HepG2 (cell line): ENCODE data around the gene PKMYT1. TPM values are rescaled to one million over a fixed set of nuclear protein-coding genes. Genes with fewer than 3 reads are reported as not detected.

ENCODE experiments used
- ATAC-seq: fragments of 200-7000 bp; cut with Tn5 transposase; 3 replicates; pipeline ENCODE4 v1.9.1; 2020; ENCODE audit warnings: mild to moderate bottlenecking, moderate library complexity
- BruUV-seq: library from RNA; stranded (reverse); fragments of 400-500 nt; replicated peaks from 2 replicates; lab custom pipeline; 2021; lab: Mats Ljungman, UMichigan
- CTCF ChIA-PET: fragments of 300-600 bp; formaldehyde crosslinking; extraction: SDS; loops from one replicate; lab custom pipeline; 2021; ENCODE audit warnings: low total read pairs, inconsistent platforms, low intra/inter-chr PET ratio; lab: Yijun Ruan, JAX
- POLR2A ChIA-PET: fragments of 350-600 bp; sonication (Branson Sonifier 250); formaldehyde crosslinking; loops from one replicate; lab custom pipeline; 2020; ENCODE audit warnings: antibody characterized with exemption, inconsistent platforms; lab: Yijun Ruan, JAX
- DNase-seq: peaks from one replicate; pipeline ENCODE4 v3.0.0-alpha.2; 2015; ENCODE audit warnings: low spot score
- FAIRE-seq: peaks from 3 replicates; lab custom pipeline; 2011; peaks lifted over from hg19 to GRCh38; lab: Jason Lieb, UNC
- H2AFZ ChIP-seq: one replicate; pipeline ENCODE4 v1.6.1; 2011; ENCODE audit warnings: low read length, inconsistent platforms
- H3K27ac ChIP-seq: fragments of 300-600 bp; 3 replicates; pipeline ENCODE4 v1.8.0; 2011; ENCODE audit warnings: mixed run types, mild to moderate bottlenecking, mixed read lengths, low read length, inconsistent platforms; ENCODE audit not compliant: insufficient read depth; ENCODE audit errors: extremely low read length
- H3K27me3 ChIP-seq, 2 experiments: fragments of 200-600 bp in 1 of 2; 2 replicates in 1 of 2; 3 replicates in 1 of 2; pipeline versions ENCODE4 v1.6.0 to v1.8.0; 2011; ENCODE audit warnings: low read length in 2 of 2, mild to moderate bottlenecking in 2 of 2, moderate library complexity in 2 of 2, inconsistent platforms in 1 of 2; ENCODE audit not compliant: insufficient read depth in 2 of 2, control insufficient read depth in 1 of 2
- H3K36me3 ChIP-seq, 2 experiments: fragments of 200-600 bp in 1 of 2; replicated peaks in 1 of 2; 2 replicates in 1 of 2; 3 replicates in 1 of 2; pipeline versions ENCODE4 v1.5.1 to v1.8.0; 2011; ENCODE audit warnings: low read length in 2 of 2, inconsistent platforms in 1 of 2; ENCODE audit not compliant: insufficient read depth in 2 of 2, control insufficient read depth in 1 of 2
- H3K4me1 ChIP-seq: 2 replicates; pipeline ENCODE4 v1.5.1; 2012; ENCODE audit warnings: low read length, inconsistent platforms; ENCODE audit not compliant: insufficient read depth
- H3K4me2 ChIP-seq: 2 replicates; pipeline ENCODE4 v1.6.0; 2011; ENCODE audit warnings: low read depth, low read length, inconsistent platforms
- H3K4me3 ChIP-seq, 3 experiments: fragments of 200-600 bp in 1 of 3; sonication (generic), shearing (Covaris generic) in 1 of 3; replicated peaks in 1 of 3; 2 replicates each; pipeline ENCODE4 v1.5.1; 2011 to 2016; ENCODE audit warnings: low read length in 3 of 3, inconsistent platforms in 2 of 3, low read depth in 2 of 3, mild to moderate bottlenecking in 2 of 3, control low read depth in 1 of 3, mixed read lengths in 1 of 3; ENCODE audit not compliant: insufficient read depth in 1 of 3
- H3K79me2 ChIP-seq: one replicate; pipeline ENCODE4 v1.6.1; 2011; ENCODE audit warnings: low read length, inconsistent platforms; ENCODE audit not compliant: insufficient read depth
- H3K9ac ChIP-seq: 2 replicates; pipeline ENCODE4 v1.6.0; 2011; ENCODE audit warnings: mild to moderate bottlenecking, low read depth, low read length, inconsistent platforms; ENCODE audit not compliant: insufficient read depth
- H3K9me3 ChIP-seq: 2 replicates; pipeline ENCODE4 v1.5.1; 2012; ENCODE audit warnings: mild to moderate bottlenecking, low read length
- H4K20me1 ChIP-seq: 2 replicates; pipeline ENCODE4 v1.6.0; 2011; ENCODE audit warnings: inconsistent platforms, mild to moderate bottlenecking, low read length, moderate library complexity; ENCODE audit not compliant: insufficient read depth
- ATAD3A ChIP-seq: sonication (generic); formaldehyde crosslinking; IDR thresholded peaks from 2 replicates; pipeline ENCODE4 v1.4.0; 2020; ENCODE audit warnings: missing genetic modification reagents
- KLF6 ChIP-seq: IDR thresholded peaks from 2 replicates; pipeline ENCODE4 v1.8.0; 2016; ENCODE audit warnings: missing biosample characterization, missing genetic modification reagents
- MZF1 ChIP-seq: sonication (generic); formaldehyde crosslinking; IDR thresholded peaks from 2 replicates; pipeline ENCODE4 v1.8.1; 2023; ENCODE audit warnings: mild to moderate bottlenecking, missing genetic modification reagents, borderline replicate concordance
- NFATC3 ChIP-seq: sonication (generic); formaldehyde crosslinking; IDR thresholded peaks from 2 replicates; pipeline ENCODE4 v1.5.1; 2020; ENCODE audit warnings: mild to moderate bottlenecking, missing genetic modification reagents
- SAFB2 ChIP-seq: sonication (generic); formaldehyde crosslinking; IDR thresholded peaks from 2 replicates; pipeline ENCODE4 v1.5.1; 2020; ENCODE audit warnings: missing genetic modification reagents, low read depth, mild to moderate bottlenecking, borderline replicate concordance
- SALL1 ChIP-seq: sonication (generic); formaldehyde crosslinking; IDR thresholded peaks from 2 replicates; pipeline ENCODE4 v1.8.0; 2022; ENCODE audit warnings: mild to moderate bottlenecking, missing genetic modification reagents
- SNAI1 ChIP-seq: sonication (generic); formaldehyde crosslinking; IDR thresholded peaks from 2 replicates; pipeline ENCODE4 v1.5.0; 2020; ENCODE audit warnings: mild to moderate bottlenecking, missing genetic modification reagents, borderline replicate concordance
- TAF15 ChIP-seq: fragments of 200-400 bp; formaldehyde crosslinking; IDR thresholded peaks from one replicate; pipeline ENCODE4 v1.6.1; 2018; ENCODE audit warnings: mild to moderate bottlenecking, low read depth, low read length; ENCODE audit not compliant: poor library complexity, severe bottlenecking
- ZNF256 ChIP-seq: sonication (generic); formaldehyde crosslinking; conservative IDR thresholded peaks from 2 replicates; pipeline ENCODE4 v1.4.0; 2020; ENCODE audit warnings: missing genetic modification reagents
- ZNF331 ChIP-seq: sonication (generic); formaldehyde crosslinking; IDR thresholded peaks from 2 replicates; pipeline ENCODE4 v1.4.0; 2020; ENCODE audit warnings: missing genetic modification reagents
- ZNF549 ChIP-seq: sonication (generic); formaldehyde crosslinking; IDR thresholded peaks from 2 replicates; pipeline ENCODE4 v1.5.0; 2020; ENCODE audit warnings: missing genetic modification reagents
- ZNF768 ChIP-seq: sonication (generic); formaldehyde crosslinking; IDR thresholded peaks from 2 replicates; pipeline ENCODE4 v1.4.0; 2020; ENCODE audit warnings: missing genetic modification reagents
- WGBS: methylation state at CpG from one replicate; pipeline ENCODE4 v1.1.6; 2017; ENCODE audit warnings: low lambda C conversion rate; 5-methylcytosine and 5-hydroxymethylcytosine counted together
- in situ Hi-C: cut with HindIII; loops from 2 replicates; pipeline ENCODE4 v1.10.0; 2017; ENCODE audit warnings: low pct_unique_long_range_greater_than_20kb; ENCODE audit not compliant: extremely low pct_ligation_motif_present
- intact Hi-C: fragments of 100-400 bp; cut with micrococcal nuclease; formaldehyde crosslinking; loops from one replicate; pipeline ENCODE4 v1.10.0; 2022; ENCODE audit not compliant: unreplicated experiment
- polyA plus RNA-seq, 8 experiments: library from polyadenylated mRNA; depleted of rRNA in 3 of 8; stranded (reverse) in 7 of 8; unstranded in 1 of 8; fragments of >200 nt; fragmentation: Illumina TruSeq in 4 of 8; extraction: Trizol in 4 of 8; gene quantifications; 2 replicates each; pipeline versions ENCODE4 v1.2.1 to v1.2.3, GENCODE V29; 2011 to 2016; ENCODE audit warnings: low read depth in 4 of 8, missing spikeins in 1 of 8, mixed read lengths in 1 of 8; ENCODE audit not compliant: insufficient read depth in 1 of 8
- total RNA-seq, 5 experiments: library from RNA; depleted of rRNA; stranded (reverse); fragments of >200 nt; fragmentation: Illumina TruSeq; extraction: Trizol; gene quantifications; 2 replicates each; pipeline ENCODE4 v1.2.3, GENCODE V29; 2016; ENCODE audit warnings: low read depth in 1 of 5
- TF ChIP-seq, protein P1 (sequence below): sonication (generic); formaldehyde crosslinking; IDR thresholded peaks from 2 replicates; pipeline ENCODE4 v1.4.0; 2020; ENCODE audit warnings: missing genetic modification reagents
- TF ChIP-seq, protein P2 (sequence below): sonication (generic); formaldehyde crosslinking; IDR thresholded peaks from 2 replicates; pipeline ENCODE4 v1.8.0; 2022; ENCODE audit warnings: missing genetic modification reagents, low read depth, mild to moderate bottlenecking, borderline replicate concordance
- TF ChIP-seq, protein P3 (sequence below): sonication (generic); IDR thresholded peaks from 2 replicates; pipeline ENCODE4 v1.6.1; 2016; ENCODE audit warnings: low read depth, borderline replicate concordance
- TF ChIP-seq, protein P4 (sequence below): sonication (generic); formaldehyde crosslinking; IDR thresholded peaks from 2 replicates; pipeline ENCODE4 v1.8.0; 2022; ENCODE audit warnings: mild to moderate bottlenecking, missing genetic modification reagents; ENCODE audit not compliant: insufficient replicate concordance

The PKMYT1 gene
- total and polyA plus RNA-seq, 2 of the 13 experiments (the other 11 are each of a cell fraction or from before 2014, with no cell fraction given): 7.0 to 27.8 TPM

DNA sequence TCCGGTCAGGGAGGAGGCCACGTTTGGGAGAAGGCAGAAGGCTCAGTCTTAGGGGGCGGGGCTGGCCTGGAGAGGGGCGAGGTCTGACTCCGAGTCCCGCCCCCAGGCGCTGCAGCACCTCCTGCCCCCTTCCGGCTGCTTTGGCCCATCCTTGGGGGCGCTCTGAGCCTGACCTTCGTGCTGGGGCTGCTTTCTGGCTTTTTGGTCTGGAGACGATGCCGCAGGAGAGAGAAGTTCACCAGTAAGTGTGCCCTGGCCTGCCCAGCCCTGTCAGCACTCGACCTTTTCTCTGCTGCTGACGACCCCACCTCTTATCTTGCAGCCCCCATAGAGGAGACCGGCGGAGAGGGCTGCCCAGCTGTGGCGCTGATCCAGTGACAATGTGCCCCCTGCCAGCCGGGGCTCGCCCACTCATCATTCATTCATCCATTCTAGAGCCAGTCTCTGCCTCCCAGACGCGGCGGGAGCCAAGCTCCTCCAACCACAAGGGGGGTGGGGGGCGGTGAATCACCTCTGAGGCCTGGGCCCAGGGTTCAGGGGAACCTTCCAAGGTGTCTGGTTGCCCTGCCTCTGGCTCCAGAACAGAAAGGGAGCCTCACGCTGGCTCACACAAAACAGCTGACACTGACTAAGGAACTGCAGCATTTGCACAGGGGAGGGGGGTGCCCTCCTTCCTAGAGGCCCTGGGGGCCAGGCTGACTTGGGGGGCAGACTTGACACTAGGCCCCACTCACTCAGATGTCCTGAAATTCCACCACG is 41.4 kb upstream of the PKMYT1 start:
- TSS peak; percentile 59 for BruUV-seq
- peaks cover 31% of the 10 kb centered on the region; the same call in 1 of the 2 replicates for H4K20me1 ChIP-seq
- in situ Hi-C loops (no loop called here), intact Hi-C loops (no loop called here)
- H3K79me2 ChIP-seq: peaks cover 5% of the 10 kb centered on the region
- no peaks in the 10 kb centered on the region; a peak in 2 of 5 replicates for H3K27me3 ChIP-seq
- POLR2A ChIA-PET: interaction anchor here (0.7 to 18.8 kb wide), 21 partner anchors 10 to 866 kb away, joined by 3 to 750 read pairs (median 5); partner anchors contain the start of genes CLDN9, FLYWCH2, IL32 and KREMEN2
- H3K4me2 ChIP-seq: peak overlapping the region; percentile 85
- FAIRE-seq: no peak
- no peaks in the 10 kb centered on the region for H3K9me3 ChIP-seq
- peak overlapping the region; percentile 99 for H3K9ac ChIP-seq
- 3% methylated on average over 5 of the region's 25 CpGs for WGBS
- H3K36me3 ChIP-seq: peaks cover 9 to 14% of the 10 kb centered on the region in 2 experiments; a peak in 4 of 5 replicates
- CTCF ChIA-PET: interaction anchor here (0.9 kb wide), 1 partner anchor 18 kb away, joined by 4 read pairs; no protein-coding TSS in a partner anchor
- H3K4me3 ChIP-seq: peak overlapping the region; percentile 65 to 93 (median 76)
- DNase-seq: peak; percentile 68
- peak; percentile 23 for ATAC-seq
- peak overlapping the region; percentile 93 for H3K27ac ChIP-seq
- peaks cover 61% of the 10 kb centered on the region for H3K4me1 ChIP-seq
- no peak overlapping the region for H2AFZ ChIP-seq
- TF ChIP-seq, protein P1, sequence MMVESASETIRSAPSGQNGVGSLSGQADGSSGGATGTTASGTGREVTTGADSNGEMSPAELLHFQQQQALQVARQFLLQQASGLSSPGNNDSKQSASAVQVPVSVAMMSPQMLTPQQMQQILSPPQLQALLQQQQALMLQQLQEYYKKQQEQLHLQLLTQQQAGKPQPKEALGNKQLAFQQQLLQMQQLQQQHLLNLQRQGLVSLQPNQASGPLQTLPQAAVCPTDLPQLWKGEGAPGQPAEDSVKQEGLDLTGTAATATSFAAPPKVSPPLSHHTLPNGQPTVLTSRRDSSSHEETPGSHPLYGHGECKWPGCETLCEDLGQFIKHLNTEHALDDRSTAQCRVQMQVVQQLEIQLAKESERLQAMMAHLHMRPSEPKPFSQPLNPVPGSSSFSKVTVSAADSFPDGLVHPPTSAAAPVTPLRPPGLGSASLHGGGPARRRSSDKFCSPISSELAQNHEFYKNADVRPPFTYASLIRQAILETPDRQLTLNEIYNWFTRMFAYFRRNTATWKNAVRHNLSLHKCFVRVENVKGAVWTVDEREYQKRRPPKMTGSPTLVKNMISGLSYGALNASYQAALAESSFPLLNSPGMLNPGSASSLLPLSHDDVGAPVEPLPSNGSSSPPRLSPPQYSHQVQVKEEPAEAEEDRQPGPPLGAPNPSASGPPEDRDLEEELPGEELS (CRISPR knock-in tag): no peak
- TF ChIP-seq ZNF768 (CRISPR knock-in tag): no peak
- no peak for TF ChIP-seq ZNF331 (CRISPR knock-in tag)
- no peak for TF ChIP-seq MZF1
- TF ChIP-seq KLF6 (CRISPR knock-in tag): no peak
- no peak for TF ChIP-seq ATAD3A (CRISPR knock-in tag)
- TF ChIP-seq, protein P2, sequence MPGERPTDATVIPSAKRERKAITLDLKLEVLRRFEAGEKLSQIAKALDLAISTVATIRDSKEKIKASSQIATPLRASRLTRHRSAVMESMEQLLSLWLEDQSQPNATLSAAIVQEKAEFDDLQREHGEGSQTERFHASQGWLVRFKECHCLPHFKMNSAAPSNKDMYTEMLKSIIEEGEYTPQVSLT (CRISPR knock-in tag): 0 out of 2 replicates have a peak, but pooled peaks have one; percentile 70
- TF ChIP-seq SAFB2 (CRISPR knock-in tag): peak; percentile 1; the same call in 1 of the 2 replicates
- TF ChIP-seq SNAI1 (CRISPR knock-in tag): 0 out of 2 replicates have a peak, but pooled peaks have one; percentile 22
- TF ChIP-seq ZNF256 (CRISPR knock-in tag): no peak
- TF ChIP-seq, protein P3, sequence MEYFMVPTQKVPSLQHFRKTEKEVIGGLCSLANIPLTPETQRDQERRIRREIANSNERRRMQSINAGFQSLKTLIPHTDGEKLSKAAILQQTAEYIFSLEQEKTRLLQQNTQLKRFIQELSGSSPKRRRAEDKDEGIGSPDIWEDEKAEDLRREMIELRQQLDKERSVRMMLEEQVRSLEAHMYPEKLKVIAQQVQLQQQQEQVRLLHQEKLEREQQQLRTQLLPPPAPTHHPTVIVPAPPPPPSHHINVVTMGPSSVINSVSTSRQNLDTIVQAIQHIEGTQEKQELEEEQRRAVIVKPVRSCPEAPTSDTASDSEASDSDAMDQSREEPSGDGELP: 0 out of 2 replicates have a peak, but pooled peaks have one; percentile 16
- TF ChIP-seq NFATC3 (CRISPR knock-in tag): no peak
- peak; percentile 8; the same call in 1 of the 2 replicates for TF ChIP-seq SALL1
- no peak for TF ChIP-seq ZNF549 (CRISPR knock-in tag)
- TF ChIP-seq, protein P4, sequence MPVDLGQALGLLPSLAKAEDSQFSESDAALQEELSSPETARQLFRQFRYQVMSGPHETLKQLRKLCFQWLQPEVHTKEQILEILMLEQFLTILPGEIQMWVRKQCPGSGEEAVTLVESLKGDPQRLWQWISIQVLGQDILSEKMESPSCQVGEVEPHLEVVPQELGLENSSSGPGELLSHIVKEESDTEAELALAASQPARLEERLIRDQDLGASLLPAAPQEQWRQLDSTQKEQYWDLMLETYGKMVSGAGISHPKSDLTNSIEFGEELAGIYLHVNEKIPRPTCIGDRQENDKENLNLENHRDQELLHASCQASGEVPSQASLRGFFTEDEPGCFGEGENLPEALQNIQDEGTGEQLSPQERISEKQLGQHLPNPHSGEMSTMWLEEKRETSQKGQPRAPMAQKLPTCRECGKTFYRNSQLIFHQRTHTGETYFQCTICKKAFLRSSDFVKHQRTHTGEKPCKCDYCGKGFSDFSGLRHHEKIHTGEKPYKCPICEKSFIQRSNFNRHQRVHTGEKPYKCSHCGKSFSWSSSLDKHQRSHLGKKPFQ (CRISPR knock-in tag): no peak
- peak; percentile 18 for TF ChIP-seq TAF15
